Tibial nerve (tissue), 4 donors: ENCODE data around the gene COX7A2.

Source experiments
- EP300 ChIP-seq, 2 donors: sonication (generic); formaldehyde crosslinking; IDR thresholded peaks; one replicate each; pipeline ENCODE4 v1.6.1; 2017; ENCODE audit warnings: antibody characterized with exemption in 2 of 2, mild to moderate bottlenecking in 1 of 2
- TF ChIP-seq, protein P1 (sequence below), 5 experiments: fragments of 200-600 bp in 3 of 5; fragments of 450-650 bp in 2 of 5; sonication (generic) in 3 of 5; IDR thresholded peaks; one replicate each; pipeline ENCODE4 v1.5.1; 2016 to 2019; ENCODE audit warnings: antibody characterized with exemption in 5 of 5, mild to moderate bottlenecking in 3 of 5, moderate library complexity in 2 of 5

DNA sequence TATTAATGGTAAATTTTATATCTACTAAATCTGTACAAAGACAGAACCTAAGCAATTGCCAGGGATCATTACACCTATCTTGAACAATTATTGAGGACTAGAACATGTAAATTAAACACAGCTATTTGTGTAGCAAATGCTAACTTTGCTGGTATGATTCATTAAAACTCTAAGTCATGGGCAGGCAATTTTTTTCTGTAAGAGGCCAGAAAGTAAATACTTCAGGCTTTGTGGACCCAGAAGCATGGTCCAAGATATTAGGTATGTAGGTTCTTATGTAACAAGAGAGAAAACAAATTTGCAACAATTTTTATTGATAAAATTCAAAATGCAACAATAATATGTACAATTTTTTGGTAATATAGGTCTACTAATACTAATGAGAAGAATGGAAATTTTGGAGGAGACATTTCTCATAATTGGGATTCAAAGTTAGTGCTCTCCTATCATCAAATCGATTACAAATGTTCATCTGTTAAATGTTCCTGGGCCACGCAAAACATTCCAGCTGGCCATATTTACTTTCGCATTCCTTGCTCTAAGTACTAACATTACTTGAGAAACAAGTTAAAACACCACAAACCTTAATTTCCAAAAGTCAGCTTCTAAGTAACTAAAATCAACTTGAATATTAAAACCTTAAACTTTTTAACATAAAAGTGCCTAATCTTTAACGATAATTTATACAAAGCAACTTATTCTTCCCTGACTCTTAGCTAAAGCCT, 36.7 kb upstream of the COX7A2 start:
- TF ChIP-seq, protein P1, sequence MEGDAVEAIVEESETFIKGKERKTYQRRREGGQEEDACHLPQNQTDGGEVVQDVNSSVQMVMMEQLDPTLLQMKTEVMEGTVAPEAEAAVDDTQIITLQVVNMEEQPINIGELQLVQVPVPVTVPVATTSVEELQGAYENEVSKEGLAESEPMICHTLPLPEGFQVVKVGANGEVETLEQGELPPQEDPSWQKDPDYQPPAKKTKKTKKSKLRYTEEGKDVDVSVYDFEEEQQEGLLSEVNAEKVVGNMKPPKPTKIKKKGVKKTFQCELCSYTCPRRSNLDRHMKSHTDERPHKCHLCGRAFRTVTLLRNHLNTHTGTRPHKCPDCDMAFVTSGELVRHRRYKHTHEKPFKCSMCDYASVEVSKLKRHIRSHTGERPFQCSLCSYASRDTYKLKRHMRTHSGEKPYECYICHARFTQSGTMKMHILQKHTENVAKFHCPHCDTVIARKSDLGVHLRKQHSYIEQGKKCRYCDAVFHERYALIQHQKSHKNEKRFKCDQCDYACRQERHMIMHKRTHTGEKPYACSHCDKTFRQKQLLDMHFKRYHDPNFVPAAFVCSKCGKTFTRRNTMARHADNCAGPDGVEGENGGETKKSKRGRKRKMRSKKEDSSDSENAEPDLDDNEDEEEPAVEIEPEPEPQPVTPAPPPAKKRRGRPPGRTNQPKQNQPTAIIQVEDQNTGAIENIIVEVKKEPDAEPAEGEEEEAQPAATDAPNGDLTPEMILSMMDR (IDR thresholded peaks at IDR 0.05): no peak
- no peak for TF ChIP-seq EP300 (IDR thresholded peaks at IDR 0.05)
